GM12864 (cell line): Measurements from ENCODE around the gene FLRT1.

Experiments
- DNase-seq: peaks from one replicate; pipeline ENCODE4 v3.0.0-alpha.2; 2011; ENCODE audit warnings: low read depth
- H3K4me3 ChIP-seq: 2 replicates; pipeline ENCODE4 v1.5.1; 2011; ENCODE audit warnings: mild to moderate bottlenecking, low read depth, low read length, control low read depth
- TF ChIP-seq, protein P1 (sequence below): IDR thresholded peaks from 2 replicates; pipeline ENCODE4 v1.5.1; 2011; ENCODE audit warnings: low read depth, mild to moderate bottlenecking, moderate library complexity, low read length, control low read depth, inconsistent platforms; ENCODE audit errors: missing control alignments

The FLRT1 gene

DNA sequence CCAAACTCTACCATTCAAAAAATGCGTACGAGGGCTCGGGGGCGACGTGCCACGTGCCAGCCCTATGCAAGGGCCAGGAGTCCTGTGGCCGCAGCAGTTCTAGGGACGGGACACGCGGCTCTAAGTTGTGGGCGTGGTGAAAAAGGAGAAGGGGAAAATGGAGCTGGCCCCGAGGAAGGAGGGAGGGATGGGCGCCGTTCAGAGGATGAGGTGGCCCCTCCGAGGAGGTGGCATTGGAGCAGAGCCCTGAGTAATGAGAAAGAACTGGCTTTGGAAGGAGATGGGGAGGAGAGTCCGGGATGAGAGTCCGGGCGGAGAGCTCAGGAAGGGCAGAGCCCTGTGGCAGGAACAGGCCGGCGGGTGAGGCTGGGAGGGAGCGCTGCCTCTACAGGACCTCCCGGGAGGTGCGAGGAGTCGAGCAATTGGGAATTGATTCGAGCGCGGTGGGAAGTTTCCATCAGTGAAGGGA is 28.5 kb upstream of the FLRT1 start:
- TF ChIP-seq, protein P1, sequence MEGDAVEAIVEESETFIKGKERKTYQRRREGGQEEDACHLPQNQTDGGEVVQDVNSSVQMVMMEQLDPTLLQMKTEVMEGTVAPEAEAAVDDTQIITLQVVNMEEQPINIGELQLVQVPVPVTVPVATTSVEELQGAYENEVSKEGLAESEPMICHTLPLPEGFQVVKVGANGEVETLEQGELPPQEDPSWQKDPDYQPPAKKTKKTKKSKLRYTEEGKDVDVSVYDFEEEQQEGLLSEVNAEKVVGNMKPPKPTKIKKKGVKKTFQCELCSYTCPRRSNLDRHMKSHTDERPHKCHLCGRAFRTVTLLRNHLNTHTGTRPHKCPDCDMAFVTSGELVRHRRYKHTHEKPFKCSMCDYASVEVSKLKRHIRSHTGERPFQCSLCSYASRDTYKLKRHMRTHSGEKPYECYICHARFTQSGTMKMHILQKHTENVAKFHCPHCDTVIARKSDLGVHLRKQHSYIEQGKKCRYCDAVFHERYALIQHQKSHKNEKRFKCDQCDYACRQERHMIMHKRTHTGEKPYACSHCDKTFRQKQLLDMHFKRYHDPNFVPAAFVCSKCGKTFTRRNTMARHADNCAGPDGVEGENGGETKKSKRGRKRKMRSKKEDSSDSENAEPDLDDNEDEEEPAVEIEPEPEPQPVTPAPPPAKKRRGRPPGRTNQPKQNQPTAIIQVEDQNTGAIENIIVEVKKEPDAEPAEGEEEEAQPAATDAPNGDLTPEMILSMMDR: no peak
- H3K4me3 ChIP-seq: no peak overlapping the region
- no peak for DNase-seq

DNA sequence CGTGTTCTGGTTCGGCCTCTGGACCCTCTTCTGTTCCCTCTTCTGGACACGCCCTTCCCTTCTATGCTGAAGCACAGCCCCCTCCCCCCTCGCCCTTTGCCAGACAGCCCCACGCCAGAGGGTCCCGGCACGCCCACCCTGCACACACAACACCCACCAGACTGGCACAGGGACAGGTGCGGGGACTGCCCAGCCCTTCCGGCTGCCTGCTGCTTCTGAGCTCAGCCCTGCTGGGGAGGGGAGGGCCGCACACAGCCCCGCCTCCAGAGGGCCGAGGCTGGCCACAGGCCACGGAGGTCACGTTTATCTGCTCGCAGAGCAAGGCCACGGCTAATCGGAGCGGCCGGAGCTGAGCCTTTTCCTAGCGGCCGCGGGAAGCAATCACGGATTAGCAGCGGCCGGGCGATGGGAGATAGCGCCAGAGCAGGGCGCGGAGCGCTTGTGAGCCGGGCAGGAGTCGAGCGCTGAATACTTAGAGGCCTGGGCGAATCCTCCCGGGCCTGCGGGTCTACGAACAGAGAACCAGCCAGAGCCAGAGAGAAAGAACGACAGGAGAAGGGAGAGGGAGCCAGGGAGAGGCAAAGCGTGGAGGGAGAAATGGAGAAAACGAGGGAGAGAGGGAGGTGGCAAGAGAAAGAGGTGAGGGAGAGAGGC is 28.0 kb upstream of the FLRT1 start:
- DNase-seq: no peak
- no peak overlapping the region; the same call in 1 of the 2 replicates for H3K4me3 ChIP-seq
- TF ChIP-seq, protein P1: no peak

DNA sequence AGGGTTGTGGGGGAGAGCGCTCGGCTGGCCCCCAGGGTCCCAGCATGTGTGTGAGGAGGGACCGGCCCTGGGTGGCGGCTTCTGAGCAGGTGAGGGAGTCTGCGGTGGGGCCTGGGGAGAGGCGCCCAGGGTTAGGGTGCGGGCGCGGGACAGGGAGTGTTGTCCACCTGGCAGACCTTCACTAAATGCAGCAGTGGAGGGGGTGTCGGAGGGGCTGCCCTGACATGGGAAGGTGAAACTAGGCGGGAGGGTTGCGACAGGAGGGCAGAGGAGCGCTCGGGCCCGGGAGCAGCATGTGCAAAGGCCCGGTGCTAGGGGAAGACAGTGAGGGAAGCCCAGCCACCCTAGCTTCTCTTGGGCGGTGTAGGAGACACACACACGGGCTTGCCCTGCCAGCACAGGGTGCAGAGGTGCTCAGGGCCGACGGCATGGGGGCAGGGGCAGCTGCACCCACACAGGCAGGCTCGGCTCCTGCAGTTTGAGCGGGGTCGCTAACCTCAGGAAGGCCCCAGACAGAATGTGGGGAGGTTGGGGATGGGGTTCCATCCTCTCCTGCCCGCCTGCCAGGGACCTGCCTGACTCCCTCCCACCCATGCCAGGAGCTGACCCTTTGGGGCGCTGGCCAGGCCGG is 27.3 kb upstream of the FLRT1 start:
- no peak overlapping the region for H3K4me3 ChIP-seq
- no peak for DNase-seq
- TF ChIP-seq, protein P1: no peak

DNA sequence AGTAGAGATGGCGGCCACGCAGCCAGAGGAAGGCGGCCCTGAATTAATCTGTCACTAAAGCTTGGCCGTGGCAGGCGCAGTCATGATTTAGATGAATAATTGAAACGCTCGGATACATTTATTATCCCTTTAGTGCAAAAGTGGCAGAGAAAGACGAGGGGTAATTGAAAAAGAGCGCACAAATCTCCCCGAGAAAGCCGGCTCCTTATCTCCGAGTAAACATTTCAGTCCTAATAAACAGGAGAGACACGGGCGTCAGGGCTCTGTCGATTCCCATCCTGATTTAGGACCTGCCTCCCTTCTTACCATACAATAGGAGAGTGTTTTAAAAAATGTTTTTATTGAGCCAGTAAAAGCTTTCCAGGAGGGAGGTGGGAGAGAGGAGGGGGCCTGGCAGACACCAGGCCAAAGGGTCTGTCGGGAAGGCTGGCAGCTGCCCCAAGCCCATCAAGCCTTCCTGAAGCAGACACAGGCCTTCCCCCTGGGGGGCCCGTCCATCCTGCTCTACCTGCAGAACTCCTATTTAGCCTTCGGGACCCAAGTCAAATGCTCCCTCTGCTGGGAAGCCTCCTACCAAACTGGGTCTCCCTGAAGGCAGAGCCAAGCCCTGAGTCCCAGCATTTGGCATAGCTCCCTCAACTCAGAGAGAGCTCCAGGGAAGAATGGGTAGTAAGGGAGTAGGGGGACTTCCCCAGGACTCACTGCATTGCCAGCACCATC is 26.7 kb upstream of the FLRT1 start:
- no peak for DNase-seq
- TF ChIP-seq, protein P1: no peak
- H3K4me3 ChIP-seq: no peak overlapping the region

DNA sequence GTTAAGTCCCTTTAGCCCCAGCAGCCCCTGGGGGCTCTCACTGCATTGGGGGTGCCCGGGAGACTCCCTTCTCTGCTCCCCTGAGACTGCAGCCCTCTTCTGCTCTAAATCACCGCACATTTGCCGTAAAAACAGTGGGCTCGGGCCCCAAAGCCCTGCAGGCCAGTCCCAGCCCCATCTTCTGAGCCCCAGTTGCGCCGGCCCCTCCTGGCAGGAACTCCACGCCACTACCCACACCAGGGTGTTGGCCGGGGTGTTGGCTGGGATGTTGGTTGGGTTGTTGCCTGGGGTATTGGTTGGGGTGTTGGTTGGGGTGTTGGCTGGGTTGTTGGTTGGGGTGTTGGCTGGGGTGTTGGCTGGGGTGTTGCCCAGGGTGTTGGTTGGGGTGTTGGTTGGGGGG is 26.0 kb upstream of the FLRT1 start:
- TF ChIP-seq, protein P1: no peak
- no peak for DNase-seq
- no peak overlapping the region for H3K4me3 ChIP-seq

DNA sequence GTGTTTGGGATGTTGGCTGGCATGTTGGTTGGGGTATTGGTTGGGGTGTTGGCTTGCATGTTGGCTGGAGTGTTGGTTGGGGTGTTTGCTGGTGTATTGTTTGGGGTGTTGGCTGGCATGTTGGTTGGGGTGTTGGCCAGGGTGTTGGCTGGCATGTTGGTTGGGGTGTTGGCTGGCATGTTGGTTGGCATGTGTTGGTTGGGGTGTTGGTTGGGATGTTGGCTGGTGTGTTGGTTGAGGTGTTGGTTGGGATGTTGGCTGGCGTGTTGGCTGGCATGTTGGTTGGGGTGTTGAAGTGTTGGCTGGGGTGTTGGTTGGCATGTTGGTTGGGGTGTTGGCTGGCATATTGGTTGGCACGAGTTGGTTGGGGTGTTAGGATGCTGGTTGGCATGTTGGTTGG is 24.9 kb upstream of the FLRT1 start:
- TF ChIP-seq, protein P1: no peak
- no peak for DNase-seq
- no peak overlapping the region for H3K4me3 ChIP-seq

DNA sequence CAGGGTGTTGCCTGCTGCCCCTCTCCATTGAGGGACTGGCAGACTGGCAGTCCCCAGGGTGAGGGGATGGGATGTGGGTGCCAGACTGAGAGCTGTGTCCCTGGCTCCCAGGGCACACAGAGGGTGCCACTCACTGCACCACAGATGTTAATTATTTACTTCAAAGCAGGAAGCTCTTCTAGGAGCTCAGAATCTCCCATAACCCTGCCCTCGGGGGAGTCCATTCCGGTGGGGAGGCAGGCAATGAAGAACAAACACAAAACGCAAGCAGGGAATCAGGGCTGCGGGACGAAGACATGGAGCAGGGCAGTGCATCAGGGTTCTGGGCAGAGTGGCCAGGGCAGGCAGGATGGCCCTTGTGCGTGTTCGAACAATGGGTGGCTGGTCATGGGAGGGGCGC is 24.4 kb upstream of the FLRT1 start:
- no peak for DNase-seq
- TF ChIP-seq, protein P1: no peak
- no peak overlapping the region for H3K4me3 ChIP-seq
